ENCODE data around the gene EBPL.
A peak's percentile ranks its signal among the peaks of the same experiment; 100 is the strongest.
"Not testable (repeated sequence)": the region's sequence is repeated elsewhere in the genome, so short reads cannot be mapped to it uniquely, and the experiment has no call there.

Gene EBPL

GRCh38 chr13:49690995-49691784 is at the start of gene EBPL:
Gene EBPL, minus strand, starts transcription at chr13:49691486. Its CDS starts 62 bp downstream, at chr13:49691424.
- DNase-seq, result peak; percentile 75

- DNase-seq, result no peak
Measured at GRCh38 chr13:49740870-49741269, 49.6 kb upstream of the EBPL start.

GRCh38 chr13:49739498-49740187 is 48.4 kb upstream of the EBPL start:
- DNase-seq, result no peak

GRCh38 chr13:49733181-49733951 is 42.1 kb upstream of the EBPL start:
- DNase-seq, result peak; percentile 53

GRCh38 chr13:49731766-49732165 is 40.5 kb upstream of the EBPL start:
- no peak for DNase-seq

GRCh38 chr13:49716615-49717014 is 25.3 kb upstream of the EBPL start:
- no peak for DNase-seq

GRCh38 chr13:49714757-49715156 is 23.5 kb upstream of the EBPL start:
- DNase-seq, result no peak

GRCh38 chr13:49711218-49711863 is 20.1 kb upstream of the EBPL start:
- DNase-seq, result no peak

- DNase-seq, result not testable (repeated sequence)
Measured at GRCh38 chr13:49704264-49704663, 13.0 kb upstream of the EBPL start.

- DNase-seq, result no peak
Measured at GRCh38 chr13:49701491-49701890, 10.2 kb upstream of the EBPL start.

- DNase-seq, result no peak
Measured at GRCh38 chr13:49697468-49697867, 6.2 kb upstream of the EBPL start.

GRCh38 chr13:49694446-49694845 is 3.2 kb upstream of the EBPL start:
- no peak for DNase-seq

GRCh38 chr13:49693877-49694276 is 2.6 kb upstream of the EBPL start:
- no peak for DNase-seq

- no peak for DNase-seq
Measured at GRCh38 chr13:49693191-49693733, 2.0 kb upstream of the EBPL start.

- no peak for DNase-seq
Measured at GRCh38 chr13:49690133-49690994, 922 bp downstream of the EBPL start.

- DNase-seq, result no peak
Measured at GRCh38 chr13:49683489-49683888, 7.8 kb downstream of the EBPL start.

GRCh38 chr13:49681842-49682435 is 9.3 kb downstream of the EBPL start:
- no peak for DNase-seq

- DNase-seq, result no peak
Measured at GRCh38 chr13:49679246-49679645, 12.0 kb downstream of the EBPL start.

GRCh38 chr13:49678191-49678914 is 12.9 kb downstream of the EBPL start:
- DNase-seq, result no peak

- DNase-seq, result no peak
Measured at GRCh38 chr13:49676581-49677298, 14.5 kb downstream of the EBPL start.

Measured in GF-D8 (cell line).